HG02678 (cell line): ENCODE data around the gene B3GNT2.

ENCODE experiments used
- ATAC-seq: cut with Tn5 transposase; IDR thresholded peaks from one replicate; pipeline ENCODE4 v1.9.1; 2021; ENCODE audit warnings: mild to moderate bottlenecking, moderate library complexity; ENCODE audit not compliant: unreplicated experiment

Gene B3GNT2

DNA sequence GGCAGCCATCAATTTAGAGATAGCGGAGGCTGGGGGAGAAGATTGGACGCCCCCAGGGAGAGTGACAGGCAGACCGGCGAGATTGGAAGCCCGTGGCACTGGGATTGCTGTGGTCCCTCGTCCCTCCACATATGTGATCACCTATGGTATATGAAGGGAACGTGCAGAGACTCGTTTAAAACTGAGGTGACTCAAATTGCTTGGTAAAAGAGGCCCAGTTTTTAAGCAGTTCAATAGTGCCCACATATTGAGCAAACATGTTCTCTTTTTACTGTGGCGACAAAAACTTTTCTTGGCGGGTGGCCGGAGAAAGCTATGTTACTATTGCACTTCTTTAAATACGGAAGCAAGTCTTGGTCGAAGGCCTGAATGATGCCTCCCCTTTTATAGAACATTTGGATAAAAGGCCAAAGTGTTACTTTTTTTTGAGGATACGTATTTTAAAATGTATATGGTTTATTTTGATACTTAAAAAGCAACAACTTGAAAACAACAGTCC lies 9.1 kb downstream of the B3GNT2 start:
- no peak for ATAC-seq

DNA sequence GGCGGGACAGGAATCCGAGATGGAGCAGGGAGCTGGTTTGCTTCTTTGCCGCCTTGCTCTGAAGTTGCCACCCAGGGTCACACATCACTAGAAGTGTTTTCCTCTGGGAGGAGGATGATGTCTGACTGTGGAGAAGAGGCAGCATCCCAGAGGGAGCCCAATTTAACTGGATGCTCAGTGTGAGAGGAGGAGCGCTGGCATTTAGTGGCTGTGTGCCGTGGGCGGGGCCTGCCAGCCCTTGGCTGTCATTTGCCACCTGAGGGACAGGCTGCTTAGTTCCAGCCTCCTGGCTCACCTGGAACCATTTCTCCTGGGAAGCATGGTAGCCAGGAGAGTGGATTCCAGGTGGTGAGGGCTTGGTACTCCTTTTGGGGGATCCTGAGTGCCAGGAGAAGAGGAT lies 9.6 kb downstream of the B3GNT2 start:
- ATAC-seq: no peak

DNA sequence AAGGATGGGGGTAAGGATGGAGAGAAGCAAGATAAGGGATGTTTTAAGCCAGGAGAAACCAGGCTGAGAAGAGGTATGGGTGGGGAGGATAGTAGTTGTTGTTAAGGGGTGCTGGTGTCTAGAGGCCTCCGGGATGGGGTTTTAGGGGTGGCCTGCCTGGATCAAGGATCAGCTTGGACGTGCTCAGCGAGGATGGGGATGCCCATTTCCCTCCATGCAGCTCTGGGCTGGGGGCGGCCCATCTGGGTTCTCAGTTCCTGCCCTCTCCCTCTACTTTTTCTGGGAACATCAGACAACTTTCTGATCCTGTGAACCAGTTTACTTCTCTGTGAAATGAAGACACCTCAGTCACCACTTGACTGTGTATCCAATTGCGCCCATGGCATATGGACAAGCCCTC lies 10.1 kb downstream of the B3GNT2 start:
- ATAC-seq: no peak

DNA sequence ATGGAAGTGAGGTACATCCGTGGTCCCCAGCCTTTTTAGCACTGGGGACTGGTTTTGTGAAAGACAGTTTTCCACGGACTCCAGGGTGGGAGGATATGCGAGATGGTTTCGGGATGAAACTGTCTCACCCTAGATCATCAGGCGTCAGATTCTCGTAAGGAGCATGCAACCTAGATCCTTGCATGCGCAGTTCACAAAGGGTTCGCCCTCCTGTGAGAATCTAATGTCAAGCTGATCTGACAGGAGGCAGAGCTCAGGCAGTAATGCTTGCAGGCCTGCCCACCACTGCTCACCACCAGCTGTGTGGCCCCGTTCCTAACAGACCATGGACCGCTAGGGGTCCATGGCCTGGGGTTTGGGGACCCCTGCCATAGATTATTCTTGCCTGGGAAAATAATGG lies 11.6 kb downstream of the B3GNT2 start:
- ATAC-seq: no peak

DNA sequence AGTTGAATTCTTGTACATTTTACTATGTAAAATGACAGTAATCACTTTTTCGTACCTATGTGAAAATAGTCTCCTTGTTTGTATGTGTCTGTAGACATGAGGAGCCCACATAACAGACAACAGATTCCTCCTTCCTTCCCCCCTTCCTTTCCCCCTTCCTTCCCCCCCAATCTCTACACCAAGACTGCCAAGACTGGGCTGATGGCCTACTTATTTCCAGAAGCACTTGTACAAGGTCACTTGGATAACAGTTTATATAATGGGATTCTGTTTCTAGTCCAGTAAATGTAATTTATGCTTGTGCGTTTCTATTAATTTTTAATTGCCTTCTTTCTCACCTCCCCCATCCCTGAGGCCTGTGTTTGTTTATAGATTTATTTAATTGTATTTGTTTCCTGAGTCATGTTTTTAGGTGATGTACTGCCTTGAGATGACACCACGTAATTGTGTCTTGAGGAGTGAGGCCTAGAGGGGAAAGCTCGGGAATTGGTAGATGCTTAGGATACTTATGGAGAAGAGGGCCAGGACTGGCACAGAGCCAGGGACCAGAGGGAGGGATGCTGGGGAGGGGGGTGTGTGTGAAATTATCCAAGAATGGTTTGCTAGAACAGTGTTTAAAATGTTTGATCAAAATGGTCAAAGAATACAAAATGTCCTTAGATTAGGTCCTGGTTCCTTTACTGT lies 12.3 kb downstream of the B3GNT2 start:
- no peak for ATAC-seq

DNA sequence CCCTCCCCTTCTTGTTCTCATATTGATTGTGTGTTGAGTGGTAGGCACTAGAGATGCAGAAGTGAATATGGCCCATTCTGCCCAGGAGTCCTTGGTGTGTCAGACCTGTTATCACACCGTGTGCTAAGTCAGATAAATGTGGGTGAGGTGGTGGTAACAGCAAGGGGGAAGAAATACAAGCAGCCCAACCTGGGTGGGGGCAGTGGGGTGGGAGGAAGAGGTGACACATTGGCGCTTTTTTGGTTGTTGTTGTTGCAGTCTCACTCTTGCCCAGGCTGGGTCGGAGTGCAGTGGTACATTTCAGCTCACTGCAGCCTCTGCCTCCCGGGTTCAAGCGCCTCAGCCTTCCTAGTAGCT lies 12.8 kb downstream of the B3GNT2 start:
- ATAC-seq: no peak

DNA sequence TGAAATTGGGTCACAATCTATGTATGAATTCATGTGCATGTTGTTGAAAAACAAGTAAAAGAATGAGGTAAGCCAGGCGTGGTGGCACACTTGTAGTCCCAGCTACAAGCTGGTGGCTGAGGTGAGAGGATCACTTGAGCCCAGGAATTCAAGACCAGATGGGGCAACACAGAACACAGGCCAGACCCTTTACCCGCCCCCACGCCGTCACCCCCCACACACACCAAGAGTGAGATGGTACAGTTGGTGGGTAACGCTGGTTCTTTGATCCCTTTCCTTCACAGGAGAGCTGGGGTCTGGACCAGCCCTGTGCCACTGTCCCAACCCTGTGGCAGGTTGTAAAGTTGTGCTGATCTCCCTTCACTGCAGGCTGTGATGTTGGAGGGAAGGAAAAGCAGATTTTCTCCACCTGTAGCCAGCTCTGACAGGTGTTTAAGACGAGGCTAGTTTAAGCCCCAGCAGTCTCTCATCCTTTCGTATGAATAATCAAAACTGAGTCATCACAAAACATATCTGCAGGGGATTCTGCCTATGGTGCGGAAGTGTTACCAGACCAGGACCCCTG lies 13.6 kb downstream of the B3GNT2 start:
- no peak for ATAC-seq

DNA sequence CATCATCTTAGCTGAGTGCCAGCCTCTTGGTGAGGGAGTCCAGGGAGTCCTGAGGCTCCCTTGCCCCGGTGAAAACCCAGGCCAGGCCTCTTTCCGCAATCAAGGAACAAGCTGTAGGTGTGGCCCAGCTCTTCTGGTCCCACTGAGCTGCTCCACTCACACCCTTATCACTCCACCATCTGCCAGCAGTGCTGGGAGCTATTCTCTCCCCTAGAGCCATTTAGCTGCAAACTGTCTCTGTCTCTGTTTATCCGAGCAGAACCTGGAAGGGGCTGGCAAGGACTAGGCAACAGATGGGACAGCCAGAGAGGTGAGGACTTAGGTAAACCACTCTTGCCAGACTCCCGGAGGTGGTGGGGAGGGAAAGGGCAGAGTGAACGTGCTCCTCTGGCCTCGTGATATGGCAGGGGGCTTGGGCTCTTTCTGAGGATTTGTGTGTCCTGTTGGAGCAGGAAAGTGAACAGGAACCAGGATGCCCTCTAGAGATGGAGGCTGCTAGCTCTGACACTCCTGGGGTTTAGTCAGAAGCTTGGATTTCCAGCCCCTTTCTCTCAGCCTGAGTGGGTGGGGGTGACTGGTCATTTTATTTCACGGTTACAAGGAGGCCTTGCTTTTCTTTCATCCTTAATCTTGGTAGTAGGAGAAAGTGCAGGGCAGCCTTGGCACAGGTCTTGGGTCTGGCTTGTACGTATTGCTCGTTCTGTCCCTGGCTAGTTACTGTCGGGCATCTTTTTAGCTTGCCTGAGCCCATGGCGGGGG lies 19.6 kb downstream of the B3GNT2 start:
- no peak for ATAC-seq

DNA sequence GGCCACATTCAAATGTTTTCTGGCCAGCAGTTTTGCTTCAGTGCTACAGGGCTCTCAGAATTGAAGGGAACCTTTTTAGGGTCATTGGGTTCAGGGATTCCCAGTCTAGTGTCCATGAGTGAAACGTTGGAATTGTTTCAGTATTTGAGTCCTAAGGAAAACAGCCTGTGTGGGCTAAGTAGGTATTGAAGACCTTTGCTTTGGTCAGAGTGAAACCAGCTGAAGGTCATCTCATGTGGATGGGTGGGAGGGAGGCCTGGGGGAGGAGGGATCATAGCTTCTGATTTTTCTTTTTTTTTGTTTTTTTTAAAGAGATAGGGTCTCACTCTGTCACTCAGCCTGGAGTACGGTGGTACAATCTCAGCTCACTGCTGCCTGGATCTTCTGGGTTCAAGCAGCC lies 20.2 kb downstream of the B3GNT2 start:
- ATAC-seq: no peak

DNA sequence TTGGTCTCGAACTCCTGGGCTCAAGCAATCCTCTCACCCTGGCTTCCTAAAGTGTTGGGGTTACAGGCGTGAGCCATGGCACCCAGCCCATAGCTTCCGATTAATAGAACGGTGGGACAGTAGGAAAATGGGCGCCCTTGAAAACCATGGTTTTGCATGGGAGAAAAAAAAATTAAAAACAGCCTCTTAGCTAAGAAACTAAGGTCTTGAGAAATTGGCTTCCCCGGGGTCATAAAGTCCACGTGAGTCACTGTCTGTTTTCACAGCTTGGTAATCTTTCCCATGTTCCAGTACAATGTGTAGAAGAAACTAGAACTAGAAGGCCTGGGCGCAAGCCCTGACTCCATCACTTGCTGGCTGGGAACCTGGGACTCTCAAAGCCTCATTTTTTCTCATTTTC lies 20.7 kb downstream of the B3GNT2 start:
- no peak for ATAC-seq

DNA sequence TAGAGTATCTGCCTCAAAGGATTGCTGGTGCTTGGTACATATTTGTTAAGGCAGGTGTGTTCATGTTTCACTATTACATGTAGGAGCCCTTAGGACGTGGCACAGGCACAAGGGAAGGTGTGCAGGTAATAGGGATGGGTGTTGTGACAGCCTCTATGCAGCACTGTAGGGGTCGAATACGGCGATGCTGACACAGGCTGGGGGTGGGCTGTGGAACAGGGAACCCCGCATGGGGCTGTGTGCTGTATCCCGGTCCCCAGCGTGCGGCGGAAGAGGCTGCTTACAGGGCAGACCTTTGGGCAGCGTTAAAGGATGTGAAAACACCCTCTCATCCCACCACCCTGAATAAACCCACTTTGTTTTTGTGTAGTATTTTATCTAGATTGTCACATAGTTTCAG lies 21.5 kb downstream of the B3GNT2 start:
- no peak for ATAC-seq

DNA sequence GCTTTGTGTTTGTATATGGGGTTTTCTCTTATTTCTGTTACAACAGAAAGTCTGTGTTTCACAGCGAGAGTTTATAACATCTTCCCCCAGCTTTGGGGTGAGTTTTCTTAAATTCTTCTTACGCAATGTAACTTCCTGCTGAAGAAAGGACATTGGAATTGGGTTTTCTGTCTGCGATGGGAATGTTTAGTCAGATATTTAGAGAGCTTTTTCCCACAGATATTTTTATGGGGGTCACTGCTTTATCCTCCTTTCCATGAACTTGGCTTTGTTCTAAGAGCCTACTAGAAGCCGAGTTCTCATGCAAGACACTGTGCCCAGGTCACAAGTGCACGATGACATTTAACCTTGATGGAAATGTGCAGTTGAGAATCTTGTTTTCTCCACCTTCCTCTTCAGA lies 22.1 kb downstream of the B3GNT2 start:
- no peak for ATAC-seq

DNA sequence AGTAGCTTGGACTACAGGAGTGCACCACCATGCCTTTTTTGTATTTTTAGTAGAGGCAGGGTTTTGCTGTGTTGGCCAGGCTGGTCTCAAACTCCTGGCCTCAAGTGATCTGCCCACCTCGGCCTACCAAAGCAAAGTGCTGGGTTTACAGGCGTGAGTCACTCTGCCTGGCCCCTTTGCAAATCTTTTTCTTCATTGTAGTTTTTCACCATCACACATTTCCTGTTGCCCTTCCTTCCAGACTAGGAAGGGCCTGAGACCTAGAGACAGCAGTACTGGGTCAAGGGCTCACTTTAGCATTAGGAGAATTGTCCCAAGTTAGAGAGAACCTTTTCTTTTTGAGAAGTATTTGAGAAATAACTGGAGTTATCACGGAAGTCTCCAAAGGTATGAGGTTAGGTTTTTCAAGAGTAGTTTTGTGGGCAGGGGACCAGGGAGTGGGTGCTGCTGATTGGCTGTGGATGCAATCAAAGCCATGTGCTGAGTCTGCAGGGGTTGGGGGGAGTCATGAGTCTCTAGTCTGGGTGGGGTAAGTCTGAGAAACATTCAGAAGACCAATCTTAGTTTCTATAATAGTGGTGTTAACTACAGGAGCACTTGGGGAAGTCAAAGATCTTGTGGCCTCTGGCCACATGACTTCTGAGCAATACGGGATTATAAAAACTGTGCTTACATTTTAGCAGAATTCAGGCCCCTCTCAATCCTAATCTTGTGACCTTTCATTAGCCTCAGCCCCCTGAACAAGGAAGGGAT lies 23.7 kb downstream of the B3GNT2 start:
- ATAC-seq: no peak

DNA sequence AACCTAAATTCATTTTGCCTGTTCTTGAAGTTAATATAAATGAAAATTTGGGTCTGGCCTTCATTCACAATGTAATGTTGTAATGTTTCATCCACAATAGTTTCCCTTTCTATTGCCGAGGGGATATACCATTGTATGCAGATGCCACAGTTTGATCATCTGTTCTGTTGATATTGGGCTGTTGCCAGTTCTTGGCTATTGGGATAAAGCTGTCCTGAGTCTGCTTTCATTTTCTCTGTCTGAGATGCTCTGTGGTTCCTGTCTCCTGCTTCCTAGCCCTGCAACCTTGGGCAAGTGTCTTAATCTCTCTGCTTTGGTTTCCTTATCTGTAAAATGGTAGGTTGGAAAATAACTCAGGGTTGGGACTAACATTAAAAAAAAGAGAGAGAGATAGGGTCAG lies 25.2 kb downstream of the B3GNT2 start:
- no peak for ATAC-seq

DNA sequence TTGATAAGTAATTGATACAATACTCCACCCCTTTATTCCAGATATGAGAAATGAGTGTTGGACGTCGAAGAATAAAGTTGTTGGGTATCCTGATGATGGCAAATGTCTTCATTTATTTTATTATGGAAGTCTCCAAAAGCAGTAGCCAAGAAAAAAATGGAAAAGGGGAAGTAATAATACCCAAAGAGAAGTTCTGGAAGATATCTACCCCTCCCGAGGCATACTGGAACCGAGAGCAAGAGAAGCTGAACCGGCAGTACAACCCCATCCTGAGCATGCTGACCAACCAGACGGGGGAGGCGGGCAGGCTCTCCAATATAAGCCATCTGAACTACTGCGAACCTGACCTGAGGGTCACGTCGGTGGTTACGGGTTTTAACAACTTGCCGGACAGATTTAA lies 26.3 kb downstream of the B3GNT2 start:
- ATAC-seq: no peak

DNA sequence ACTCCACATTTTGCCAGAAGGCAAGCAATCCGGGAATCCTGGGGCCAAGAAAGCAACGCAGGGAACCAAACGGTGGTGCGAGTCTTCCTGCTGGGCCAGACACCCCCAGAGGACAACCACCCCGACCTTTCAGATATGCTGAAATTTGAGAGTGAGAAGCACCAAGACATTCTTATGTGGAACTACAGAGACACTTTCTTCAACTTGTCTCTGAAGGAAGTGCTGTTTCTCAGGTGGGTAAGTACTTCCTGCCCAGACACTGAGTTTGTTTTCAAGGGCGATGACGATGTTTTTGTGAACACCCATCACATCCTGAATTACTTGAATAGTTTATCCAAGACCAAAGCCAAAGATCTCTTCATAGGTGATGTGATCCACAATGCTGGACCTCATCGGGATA lies 26.8 kb downstream of the B3GNT2 start:
- no peak for ATAC-seq

DNA sequence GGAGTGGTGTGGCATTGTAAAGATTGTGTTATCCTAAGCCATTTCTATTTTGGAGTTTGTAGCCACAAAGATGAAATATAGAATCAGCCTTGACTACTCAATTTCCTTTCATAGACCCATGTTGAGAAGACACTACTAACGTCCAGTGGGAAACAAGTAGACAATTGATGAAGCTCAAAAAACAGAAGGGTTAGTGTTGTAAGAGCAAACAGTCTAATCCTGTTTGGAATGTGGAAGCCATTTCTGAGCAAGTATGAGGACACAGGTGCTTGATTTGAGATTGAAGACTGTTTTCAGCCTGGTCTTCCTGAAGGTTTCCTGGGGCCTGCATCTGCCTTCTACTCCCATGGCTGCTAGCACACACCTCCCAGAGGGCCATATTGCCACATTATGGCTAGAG lies 29.1 kb downstream of the B3GNT2 start:
- ATAC-seq: no peak

DNA sequence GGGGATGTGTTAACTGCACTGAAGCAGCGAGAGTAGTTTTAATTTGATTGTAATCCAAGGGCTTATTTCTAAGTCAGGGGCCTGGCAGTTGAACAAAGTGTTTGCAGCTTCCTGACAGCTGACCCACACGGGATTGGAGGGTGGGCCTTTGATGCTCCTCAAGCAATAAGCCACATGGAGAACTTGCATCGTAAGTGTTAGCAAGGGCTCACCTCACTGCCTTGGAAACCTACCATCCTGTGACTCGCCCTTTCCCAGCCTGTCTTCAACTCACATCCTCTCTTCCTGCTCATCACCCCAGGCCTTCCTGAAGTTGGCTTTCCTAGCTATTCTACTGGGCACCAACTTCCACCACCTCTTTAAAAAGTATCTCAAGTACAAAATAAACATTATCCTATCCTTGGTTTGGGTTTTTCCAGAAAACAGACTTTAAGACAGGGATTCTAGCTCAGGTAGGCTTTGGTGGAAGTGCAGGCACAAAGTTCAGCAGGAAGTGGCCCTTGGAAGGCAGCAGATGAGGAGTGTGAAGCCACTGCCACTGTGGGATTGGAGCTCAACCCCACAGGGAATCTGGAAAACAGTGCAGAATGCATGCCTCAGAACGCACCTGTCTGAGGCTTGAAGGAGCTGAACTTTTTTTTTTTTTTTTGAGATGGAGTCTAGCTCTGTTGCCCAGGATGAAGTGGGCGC lies 31.6 kb downstream of the B3GNT2 start:
- no peak for ATAC-seq

DNA sequence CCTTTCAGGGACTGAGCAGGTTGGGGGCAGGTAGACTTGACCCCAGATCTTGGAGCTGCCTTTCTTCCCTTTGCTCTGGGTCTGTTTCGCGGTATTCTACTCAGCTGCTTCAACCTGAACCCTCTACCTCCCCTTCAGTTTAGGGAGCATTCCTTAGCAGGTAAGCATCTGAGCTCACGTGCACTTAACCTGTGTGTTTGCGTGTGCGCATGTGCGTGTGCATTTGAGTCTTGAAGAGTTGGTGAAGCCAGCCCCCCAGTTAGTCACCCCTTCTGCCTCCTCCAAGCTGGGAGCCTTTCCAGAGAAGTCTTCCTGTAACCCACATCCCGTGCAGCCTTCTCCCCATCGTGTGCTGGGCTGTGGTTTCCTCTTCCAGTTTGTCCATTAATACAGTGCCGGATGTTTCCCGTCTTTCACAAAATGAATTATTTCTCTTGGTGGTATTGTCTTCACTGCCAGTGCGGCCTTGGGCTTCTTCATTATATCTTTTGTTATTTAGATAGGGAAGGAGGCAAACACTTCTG lies 33.2 kb downstream of the B3GNT2 start:
- no peak for ATAC-seq

DNA sequence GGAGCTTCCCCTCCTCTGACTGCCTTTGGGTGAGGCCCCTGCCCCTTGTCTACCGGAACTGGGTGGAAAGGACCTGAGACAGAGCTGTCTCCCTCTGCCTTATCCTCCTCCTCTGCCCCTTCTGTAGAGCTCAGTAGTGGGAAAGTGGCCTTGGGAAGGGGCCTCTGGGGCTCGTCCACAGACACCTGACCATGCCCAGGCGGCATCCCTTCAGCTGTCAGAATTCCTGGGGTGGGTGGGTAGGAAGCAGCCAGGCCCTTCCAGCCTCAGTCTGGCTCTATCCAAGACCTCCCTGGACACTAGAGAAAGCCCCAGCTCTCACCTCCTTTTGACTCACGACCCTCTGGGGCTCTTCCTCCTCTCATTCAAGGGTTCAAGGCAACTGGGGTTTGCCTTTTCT lies 35.6 kb downstream of the B3GNT2 start:
- no peak for ATAC-seq
